GM19351 (cell line): ENCODE measurements around the gene CCNDBP1.

Experiments
- ATAC-seq: cut with Tn5 transposase; IDR thresholded peaks from one replicate; pipeline ENCODE4 v1.9.1; 2021; ENCODE audit warnings: mild to moderate bottlenecking, moderate library complexity; ENCODE audit not compliant: unreplicated experiment

Gene CCNDBP1

GRCh38 chr15:43242616-43243015, 57.4 kb downstream of the CCNDBP1 start:
- ATAC-seq = no peak

DNA sequence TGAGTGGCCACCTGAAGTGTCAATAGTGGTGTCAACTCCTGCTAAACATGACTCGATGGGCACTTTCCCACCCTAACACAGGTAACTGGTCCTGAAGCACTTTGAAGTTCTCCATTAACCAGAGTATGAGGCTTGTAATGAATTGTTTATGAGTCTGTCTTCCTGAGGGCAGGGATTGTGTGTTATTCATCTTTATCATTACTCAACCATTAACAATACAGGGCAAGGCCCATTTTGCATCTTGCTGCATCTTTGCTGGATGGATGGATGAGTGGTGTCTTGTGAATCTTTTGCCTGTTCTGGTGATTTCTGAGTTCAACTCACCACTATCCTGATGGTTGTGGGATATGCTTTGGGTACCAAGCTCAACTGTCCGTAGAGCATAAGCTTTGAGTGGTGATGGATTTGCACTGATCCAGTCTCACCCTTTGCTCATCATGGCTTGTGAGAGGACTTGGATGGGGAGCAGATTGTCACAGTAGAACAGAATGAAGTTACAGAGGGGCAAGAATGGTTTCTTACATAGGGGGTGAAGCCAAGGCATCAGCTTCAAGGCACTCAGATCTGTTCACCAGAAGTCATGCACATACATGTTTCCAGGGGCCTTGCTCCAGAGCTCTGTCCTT, 57.9 kb downstream of the CCNDBP1 start:
- ATAC-seq = no peak

DNA sequence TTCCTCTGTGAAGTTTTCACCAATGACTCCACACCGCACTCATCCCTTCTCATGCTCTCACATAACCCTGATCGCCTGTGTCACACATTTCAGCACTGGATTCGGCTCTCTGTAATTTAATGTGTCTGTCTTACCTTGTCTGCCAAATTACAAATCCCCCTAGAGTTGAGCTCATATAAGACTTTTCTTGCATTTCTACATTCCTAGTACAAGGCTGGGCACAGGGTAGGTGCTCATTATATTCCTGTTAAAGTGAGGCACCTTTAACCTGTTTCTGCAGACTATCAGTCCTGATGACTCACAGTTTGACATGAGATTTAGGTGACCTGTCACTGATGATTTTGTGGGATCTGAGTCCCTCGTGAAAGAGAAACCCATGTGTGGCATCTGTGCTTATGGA, 58.9 kb downstream of the CCNDBP1 start:
- no peak for ATAC-seq

DNA sequence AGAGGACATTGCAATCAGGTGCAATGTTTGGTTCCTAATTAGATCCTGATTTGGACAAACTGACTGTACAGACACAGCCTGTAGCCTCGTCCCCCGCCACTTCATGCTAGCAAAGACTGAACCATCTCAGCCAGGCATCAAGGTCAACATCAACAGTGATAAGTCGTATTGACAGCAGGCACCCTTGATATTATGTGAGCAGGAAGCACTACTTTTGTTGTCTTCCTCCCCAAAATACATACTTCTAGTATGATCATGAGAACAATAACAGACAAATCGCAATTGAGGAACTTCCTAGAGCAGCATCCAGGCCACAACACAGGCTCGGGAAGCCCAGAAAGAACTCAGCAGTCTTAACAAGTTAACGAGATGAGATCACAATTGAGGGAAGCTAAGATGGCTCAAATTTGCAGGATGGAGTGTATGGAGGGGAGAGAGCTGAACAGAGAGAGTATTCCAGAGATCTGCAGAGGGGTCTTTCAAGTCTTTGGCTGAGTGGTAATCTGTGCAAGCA, 61.1 kb downstream of the CCNDBP1 start:
- no peak for ATAC-seq
